NCI-H1105 (cell line): Measurements from ENCODE around the gene RGL1.

Source experiments
- DNase-seq: peaks from one replicate; lab custom pipeline; 2025; lab: John Stamatoyannopoulos, UW

RGL1 gene

DNA sequence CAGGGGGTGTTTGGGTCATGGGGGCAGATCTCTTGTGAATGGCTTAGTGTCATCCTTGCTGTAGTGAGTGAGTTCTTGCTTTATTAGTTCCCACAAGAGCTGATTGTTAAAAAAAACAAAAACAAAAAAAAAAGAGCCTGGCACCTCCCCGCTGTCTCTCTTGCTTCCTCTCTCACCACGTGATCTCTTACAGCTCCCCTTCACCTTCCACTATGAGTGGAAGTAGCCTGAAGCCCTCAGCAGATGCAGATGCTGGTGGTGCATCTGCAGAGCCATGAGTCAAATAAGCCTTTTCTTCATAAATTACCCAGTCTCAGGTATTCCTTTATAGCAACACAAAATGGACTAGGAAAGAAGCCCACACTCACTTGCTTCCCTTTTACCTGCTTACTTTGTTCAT, 17.2 kb upstream of the RGL1 start:
- DNase-seq, result no peak

DNA sequence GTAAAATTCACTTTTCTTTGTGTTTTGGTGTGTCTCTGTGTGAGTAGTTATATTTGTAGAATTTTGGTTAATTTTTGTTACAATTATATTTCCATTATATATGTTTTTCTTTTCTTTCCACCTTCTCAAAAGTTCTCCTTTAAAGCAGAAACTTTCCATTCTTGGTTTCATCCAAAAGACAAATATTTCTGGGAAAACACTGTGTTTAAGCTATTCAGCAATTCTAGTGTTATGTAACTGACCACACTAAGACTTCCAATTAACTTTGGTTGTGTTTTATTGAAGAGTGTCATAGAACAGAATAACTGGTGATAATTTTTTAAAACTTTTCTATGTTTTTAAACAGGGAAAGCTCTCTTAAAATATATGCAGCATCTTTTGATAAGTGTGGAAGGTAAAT, 13.6 kb upstream of the RGL1 start:
- no peak for DNase-seq

DNA sequence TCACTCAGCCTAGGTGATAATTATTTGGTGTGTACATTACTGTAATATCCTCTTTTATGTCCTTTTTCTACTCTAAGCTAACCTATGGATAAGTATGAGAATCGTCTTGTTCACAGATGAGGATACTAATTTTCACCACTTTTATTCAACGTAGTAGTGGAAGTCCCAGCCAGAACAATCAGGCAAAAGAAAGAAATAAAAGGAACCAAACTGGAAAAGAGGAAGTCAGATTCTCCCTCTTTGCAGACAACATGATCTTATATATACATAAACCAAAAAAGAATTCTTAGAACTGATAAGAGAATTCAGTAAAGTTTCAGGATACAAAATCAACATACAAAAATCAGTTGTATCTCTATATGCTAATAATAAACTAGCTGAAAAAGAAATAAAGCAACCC, 12.6 kb upstream of the RGL1 start:
- DNase-seq, result no peak

DNA sequence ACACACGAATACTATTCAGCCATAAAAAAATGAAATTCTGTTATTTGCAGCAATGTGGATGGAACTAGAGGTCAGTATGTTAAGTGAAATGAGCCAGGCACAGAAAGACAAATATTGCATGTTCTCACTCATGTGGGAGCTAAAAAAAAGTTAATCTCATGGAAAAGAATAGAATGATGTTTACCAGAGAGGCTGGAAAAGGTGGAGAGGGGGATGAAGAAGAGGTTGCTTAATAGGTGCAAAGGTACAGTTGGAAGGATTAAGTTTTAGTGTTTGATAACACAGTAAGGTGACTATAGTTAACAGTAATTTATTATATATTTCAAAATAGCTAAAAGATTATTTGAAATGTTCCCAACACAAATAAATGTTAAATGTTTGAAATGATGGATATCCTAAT, 10.8 kb upstream of the RGL1 start:
- DNase-seq, result no peak

DNA sequence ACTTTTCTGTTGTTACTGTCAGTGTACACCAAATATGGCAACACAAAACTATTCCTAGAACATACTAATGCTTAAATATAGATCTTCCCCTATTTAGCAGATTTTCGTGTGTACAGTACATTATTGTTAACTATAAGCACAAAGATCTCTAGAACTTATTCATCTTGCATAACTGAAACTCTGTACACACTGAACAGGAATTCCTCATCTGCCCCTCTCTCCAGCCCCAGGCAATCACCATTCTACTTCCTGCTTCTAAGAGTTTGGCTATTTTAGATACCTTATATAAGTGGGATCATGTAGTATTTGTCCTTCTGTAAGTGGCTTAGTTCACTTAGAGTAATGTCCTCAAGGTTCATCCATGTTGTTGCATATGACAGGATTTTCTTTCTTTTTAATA, 4.5 kb upstream of the RGL1 start:
- DNase-seq, result no peak

DNA sequence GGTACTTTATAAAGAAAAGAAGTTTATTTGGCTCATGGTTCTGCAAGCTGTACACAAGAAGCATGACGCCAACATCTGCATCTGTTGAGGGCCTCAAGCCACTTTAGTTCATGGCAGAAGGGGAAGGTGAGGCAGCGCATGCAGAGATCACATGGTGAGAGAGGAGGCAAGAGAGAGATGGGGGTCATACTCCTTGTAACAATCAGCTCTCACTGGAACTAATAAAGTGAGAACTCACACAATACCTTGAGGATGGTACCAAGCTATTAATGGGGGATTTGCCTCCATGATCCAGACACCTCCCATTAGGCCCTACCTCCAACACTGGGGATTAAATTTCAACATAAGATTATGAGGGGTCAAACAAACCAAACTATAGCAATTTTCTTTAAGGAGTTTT, 3.3 kb upstream of the RGL1 start:
- DNase-seq, result no peak

DNA sequence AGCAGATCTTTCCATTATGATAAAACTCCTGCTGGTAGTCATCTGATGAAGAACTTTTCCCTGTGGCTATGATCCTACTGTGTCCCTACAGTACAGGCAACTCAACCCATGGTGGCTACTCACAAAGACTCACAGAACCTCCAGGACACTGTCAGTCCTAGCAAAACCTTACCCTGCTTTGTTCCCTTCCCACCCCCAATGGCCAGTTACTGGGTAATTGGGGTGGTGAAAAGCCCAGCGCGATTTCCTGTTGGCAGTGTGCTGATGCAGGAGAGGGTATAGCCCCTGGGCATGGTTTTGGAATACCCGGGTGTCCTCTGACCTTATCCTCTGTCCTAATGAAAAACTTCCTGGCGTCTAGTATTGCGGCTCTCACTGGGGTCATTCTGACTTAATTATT, 533 bp upstream of the RGL1 start:
- DNase-seq, result no peak

DNA sequence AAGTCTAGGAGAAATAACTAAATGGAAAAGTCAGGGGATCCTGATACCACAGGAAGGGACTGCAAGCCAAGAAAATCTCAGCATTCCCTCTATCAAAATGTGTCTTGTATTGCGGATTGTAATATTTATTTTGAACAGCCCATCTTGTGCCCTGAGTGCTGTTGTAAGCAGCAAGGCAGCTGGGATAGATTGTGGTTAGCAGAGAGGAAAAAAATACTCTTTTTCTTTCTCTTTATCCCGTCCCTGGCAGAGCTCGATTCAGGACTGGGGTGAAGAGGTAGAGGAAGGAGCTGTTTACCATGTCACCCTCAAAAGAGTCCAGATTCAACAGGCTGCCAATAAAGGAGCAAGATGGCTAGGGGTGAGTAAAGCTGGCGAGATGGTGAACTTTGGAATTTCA, 1.2 kb downstream of the RGL1 start:
- DNase-seq, result no peak

DNA sequence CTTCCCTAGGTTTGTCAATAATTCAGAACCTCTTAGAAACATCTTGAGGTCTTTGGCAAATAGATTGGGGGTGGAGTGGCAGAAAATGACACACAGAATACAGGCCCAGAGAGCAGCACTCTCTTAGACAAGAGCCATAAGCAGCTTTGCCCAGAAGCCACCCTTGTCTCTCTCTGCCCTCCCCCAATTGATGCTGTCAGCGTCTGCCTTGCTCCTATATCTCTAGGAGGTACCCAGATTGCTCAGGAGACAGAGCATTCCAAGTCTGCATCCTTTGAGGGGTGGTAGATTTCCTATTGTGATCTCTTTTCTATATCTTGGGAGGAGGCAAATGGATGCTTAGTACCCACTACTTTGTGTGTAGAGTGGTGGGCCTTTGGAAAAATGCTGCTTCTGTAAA, 1.8 kb downstream of the RGL1 start:
- no peak for DNase-seq

DNA sequence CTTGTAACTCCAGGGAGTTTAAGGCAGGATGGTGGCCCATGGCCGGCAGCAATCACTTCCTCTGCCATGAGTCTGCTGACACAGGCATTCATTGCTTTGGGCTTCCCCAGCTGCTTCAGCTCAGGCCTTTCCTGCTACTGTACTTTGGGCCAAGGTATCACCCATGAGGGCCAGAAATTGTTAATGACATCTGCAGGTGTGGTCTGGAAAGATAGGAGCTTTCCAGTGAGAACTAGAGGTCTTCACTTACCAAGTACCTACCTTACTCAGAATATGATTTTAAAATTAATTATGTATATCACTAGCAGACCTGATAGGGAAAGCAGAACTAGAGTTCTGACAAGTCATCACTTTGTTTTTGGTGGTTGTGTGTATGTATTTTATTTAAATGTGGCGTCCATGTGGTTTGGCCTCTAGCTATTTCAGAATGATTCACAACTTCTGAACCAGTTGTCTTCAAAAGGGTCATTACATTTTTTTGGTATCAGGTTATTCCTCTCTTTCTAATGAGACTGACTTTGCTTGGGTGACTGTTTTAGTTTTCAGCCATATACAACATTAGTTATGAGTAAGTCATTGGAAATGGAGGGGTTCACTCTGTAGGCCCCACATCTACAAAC, 2.7 kb downstream of the RGL1 start:
- DNase-seq, result no peak

DNA sequence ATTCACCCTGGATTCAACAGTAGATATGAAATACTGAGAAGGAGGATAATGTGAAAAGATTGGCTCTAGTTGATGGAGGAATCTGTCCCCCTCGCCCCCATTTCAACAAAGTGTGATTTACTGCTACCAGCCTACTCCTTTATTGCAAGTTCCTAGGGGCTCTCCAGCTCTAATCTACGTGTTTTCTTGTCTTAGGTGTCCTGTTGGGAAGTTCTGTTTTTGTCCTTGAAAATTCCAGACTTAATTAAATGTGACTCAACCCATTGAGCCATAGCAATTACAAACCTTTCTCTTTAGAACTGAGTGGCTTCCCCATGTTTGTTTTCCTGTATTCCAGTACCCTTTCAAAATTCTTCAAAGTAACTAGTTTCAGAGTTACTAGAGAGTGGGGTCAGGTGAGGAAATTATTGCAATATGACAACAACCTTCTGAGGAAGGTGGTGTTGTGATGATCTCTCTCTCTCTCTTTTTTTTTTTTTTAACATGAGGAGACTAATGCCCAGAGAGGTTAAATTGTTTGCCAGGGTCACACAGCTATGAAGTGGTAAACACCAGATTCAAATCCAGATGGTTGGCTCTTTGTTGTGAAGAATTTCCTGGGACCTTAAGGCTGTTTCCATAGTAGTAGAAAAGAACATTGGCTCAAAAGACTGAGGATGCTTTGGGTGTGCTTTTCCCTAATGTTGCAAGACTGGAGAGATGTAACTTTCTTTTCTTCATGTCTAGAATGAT, 3.5 kb downstream of the RGL1 start:
- no peak for DNase-seq

DNA sequence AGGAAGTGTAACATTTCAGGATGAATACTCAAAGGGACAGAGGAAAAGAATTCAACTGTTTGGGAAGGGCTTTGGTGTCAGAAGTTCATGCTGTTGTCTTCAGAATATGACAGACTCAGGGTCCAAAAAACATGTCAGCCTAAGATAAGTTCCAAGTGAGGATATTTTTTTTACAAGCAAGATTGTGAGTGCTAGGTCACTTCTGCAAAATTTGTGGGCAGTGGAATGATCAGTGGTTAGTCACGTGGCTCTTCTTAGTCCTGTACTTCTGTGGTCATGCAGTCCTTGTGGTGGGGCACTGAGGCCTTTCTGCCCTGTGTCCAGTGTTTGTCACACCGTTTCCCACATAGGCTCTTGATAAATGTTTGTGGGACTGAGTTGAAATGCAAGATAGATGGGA, 5.2 kb downstream of the RGL1 start:
- DNase-seq, result no peak

DNA sequence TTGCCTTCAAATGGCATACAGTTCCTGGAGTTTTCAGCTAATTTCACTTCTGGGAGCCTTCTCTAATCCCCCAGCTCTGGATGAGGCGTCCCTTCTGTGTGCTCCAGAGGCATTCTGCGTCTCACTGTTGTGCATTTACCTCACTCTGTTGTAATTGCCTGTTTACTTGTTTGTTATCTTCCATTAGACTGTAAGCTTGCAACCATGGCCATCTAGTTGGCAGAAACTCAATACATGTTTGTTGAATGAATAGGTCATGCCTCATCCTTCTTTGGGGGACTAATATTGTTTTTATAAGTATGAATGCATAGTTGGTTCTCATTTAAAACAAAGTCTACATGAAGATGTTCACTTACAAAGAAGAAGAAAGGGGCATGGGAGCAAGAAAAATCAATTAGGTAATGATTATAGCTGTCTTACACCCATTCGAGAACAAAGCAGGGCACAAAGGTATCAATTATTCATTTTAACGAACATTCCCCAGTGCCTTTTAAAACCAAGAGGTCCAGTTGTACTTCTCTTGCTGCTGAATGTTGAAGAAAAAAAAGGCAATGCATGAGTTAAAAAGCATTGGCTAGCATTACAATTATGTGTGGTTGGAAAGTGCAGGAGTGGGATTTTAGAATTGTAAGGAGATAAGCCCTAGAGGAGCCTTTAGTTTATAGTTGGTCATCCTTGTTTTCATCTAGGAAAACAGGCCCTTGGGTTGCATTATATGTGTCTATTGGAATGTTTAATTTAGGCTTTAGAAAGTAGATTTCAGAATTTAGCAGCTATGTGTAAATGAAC, 6.0 kb downstream of the RGL1 start:
- DNase-seq, result no peak

DNA sequence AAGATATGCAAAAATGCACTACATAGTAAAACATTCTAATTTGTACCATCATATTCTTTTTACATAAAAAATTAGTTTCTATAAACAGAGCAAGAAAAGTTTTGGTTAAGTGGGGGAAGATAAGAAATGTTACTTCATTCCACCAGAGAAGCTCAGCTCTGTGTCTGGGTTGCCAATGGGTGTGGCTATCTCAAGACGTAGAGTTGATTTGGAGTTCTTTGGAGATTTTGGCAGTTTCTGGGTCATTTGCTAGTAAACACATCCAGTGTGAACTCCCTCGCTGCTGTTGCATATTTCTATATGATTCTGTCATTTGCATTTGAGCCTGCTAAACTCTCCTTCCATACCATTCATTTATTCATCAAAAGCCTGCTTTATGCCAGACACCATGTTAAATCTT, 7.2 kb downstream of the RGL1 start:
- DNase-seq, result no peak

DNA sequence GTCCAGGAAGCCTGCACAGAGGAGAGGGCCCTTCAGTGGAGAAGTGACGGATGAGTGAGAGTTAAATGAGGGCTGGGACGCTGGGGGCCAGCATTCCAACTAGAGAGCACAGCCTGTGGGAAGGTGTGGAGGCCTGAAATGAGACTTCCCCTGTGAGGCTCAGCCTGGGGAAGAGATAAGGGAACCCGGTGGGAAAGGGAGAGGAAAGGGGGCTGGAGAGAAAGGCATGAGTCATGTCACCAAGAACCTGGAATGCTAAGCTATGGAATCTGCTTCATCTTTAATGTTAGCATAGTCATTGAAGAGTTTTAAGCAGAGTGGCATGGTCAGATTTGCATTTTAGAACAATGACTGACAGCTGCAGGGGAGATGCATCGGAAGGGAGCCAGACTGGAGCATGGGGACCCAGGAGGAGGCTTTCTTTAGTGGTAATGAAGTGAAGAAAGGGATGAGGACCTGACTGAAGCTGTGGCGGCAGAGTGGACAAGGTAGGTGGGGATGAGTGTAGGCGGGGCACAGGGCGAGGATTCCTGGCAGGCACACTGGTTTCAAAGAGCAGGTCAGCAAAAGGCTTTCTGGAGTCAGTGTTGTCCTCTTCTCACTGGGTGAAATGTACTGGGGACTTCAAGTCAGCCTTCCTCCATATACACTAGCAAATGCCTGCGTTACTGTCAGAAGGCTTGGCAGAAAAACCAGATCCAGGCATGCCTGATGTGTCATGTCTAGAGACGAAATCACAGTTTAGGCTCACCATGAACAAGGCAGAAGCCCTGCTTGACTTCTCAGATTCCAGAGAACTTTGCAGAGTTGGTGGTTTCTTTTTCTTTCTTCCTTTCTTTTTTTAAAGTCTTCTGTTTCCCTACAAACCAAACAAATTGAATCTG, 8.0 kb downstream of the RGL1 start:
- DNase-seq, result no peak

DNA sequence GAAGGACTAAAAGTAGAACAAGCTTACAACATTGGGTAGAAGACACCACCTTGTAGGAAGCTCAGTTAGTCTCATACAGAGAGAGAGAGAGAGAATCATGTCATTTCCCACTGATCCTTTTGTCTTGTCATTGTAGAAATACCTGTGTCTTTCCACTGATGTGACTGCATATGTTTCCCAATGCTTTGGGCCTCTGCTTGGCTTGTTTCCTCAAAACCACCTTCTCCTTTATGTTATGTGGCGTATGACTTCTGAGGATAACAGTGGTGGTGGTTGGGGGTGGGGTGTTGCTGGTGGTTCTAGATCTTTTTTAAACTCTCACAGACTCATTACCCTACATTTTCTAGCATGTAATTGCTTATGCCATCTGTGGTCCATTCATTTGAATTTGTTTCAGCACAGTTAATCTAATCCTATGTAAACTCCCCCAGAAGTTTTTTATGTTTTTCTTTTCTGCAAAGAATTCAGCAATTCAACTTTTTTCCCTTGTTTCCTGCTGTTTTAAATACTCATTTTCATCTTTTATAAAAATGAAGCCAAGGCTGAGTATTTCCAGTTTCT, 9.3 kb downstream of the RGL1 start:
- DNase-seq, result no peak

DNA sequence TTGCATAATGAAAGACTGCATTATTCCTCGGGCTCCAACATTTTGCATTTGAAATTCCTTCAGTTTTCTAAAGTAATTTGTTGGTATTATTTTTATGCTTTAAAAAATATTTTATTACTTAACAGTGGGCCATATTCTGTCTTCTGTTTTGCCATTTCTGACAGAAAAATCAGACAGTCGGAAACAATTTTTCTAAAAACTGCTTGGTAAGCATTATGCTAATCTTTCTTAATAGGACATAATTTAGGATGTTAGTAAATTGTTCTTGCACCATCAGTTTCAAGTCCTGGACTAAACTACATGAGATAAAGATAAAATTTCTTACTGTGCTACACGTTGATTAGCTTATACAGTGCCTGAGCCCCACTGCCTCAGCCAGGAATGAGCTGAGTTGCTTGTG, 11.2 kb downstream of the RGL1 start:
- no peak for DNase-seq

DNA sequence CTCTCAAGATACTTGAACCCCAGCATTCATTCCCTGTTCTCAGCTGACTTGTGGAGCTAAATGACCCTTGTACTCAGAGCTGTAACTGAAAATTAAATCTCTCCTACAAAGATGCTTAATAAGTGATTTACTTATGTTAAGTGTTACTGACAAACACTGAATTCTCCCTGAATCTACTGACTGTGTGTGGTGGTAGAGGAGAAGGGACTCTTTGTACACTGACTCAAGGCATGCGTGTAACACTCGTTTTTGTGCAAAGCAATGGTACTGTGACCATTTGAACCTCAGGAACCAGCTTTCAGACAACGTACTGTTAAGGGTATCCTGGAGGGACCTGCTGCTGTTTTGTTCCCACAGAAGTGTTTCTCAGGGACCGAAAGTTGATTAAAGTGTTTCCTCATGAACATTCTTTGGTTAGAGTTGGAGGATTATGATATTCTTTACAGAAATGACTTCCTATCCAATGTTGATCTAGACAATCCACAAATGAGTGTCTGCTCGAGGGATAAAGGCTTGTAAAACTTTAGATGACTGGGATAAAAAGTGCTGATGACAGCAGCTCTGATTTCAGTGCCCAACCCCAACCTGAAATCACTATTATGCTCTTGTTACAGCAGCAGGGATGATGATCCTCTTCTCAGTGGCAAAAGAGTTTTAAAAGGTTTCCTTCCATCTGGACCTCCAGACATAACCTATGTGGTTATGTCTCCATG, 12.8 kb downstream of the RGL1 start:
- no peak for DNase-seq

DNA sequence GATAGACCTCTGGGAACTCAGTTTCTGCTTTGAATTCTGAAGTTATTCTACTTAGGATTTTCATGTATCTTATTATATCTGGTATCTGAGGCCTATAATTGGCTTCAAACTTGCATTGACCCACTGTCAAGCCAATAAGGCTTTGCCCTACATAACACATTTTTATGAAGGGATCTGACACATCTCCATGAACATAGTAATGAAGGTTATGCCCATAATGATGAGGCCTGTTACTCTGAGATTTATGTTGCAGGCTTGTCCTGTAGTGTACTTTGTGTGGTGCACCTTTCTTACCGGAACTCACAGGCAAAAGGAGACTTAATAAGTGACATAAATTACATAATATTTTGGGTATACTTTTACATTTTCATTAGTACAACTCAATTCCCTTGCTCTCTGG, 14.1 kb downstream of the RGL1 start:
- DNase-seq, result no peak

DNA sequence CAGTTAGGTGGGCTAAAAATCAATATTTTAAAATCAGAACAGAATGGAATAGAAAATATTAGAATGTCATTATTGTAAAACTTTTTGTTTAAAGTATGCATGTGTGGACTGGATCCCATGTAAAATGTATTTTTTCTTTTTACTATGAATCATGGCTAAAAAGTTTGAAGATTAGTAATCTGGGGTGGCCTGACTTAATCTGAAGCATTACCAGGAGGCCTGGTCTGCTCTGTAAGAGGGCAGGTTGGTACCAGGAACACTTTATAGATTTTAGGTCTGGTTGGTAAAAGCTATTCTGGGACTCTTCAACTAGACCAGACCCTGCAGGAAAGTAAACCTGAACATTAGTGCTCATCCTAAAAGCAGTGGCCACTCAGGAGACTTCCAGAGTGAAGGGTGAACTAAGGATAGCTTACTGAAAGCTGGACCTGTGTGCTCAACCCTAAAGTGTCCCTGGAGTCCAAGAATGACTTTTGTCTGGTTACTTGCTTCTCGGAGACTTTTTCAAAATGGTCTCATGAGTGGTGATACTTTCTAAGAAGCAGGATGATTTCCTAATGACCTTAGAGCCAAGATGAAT, 16.5 kb downstream of the RGL1 start:
- DNase-seq, result no peak
